ENCODE results near the gene MEX3D.

Gene MEX3D

DNA sequence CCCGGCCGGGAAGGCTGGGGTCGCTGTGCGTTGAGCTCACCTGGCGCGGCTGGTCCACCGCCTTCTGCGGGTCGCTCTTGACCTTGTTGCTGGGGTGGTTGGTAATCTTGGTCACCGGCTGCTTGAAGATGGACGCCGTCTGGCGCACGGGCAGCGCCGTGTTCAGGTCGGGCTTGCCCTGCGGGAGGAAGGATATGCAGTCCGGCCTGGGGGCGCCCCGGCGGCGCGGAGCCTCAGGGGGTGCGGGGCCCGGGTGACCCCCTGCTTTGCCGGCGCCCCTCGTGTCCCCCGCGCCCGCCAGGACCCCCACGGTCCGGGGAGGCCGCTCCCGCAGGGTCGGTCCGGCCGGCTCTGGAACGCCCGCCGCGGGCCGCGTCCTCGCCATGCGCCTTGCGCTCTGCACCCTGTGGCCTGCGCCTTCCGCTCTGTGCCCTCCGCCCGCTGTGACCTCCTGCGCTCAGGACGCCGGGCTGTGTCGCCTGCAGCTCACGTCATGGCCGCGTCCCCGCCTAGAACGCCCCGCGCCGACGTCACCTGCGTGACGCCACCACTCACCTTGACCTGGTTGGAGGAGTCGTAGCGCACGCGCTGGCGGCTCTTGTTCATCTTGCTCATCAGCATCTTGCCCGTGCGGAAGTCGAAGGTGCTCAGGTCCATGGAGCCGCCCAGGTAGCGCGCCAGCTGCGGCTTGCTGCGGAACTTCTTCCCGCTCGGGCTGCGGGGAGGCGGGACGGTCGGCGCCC lies 16.5 kb upstream of the MEX3D start:
- H3K9ac ChIP-seq, result no peak overlapping the region
- H3K27ac ChIP-seq, result no peak overlapping the region
- H3K27me3 ChIP-seq, result no peaks in the 10 kb centered on the region
- peaks cover 9% of the 10 kb centered on the region for H3K4me1 ChIP-seq
- no peaks in the 10 kb centered on the region for H3K9me3 ChIP-seq
- TF ChIP-seq Cebpa-rat (IDR thresholded peaks at IDR 0.05), result no peak
- peaks cover 99% of the 10 kb centered on the region for H3K36me3 ChIP-seq
- peaks cover 96% of the 10 kb centered on the region for H4K20me1 ChIP-seq
- no peak overlapping the region for H3K4me2 ChIP-seq
- no peak overlapping the region for H3K4me3 ChIP-seq

DNA sequence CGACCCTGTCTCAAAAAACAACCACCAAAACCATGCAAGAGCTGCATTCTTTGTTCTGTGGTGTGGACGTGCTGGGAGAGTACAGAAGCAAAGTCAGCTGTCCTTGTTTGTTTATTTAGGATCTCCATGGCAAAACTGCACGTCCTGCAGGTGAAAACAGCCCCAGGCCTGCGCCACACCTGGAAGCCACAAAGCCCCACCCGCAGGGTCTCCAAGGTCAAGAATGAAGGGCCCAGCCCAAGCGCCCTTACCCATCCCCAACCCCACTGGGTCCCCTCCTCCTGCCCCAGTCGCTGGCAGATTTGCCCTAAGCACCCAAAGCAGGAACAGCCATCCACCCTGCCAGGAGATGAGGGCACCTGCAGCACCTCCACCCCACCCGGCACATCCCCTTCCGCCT lies 14.1 kb upstream of the MEX3D start:
- H3K27me3 ChIP-seq, result no peaks in the 10 kb centered on the region
- H3K36me3 ChIP-seq, result peaks cover 100% of the 10 kb centered on the region
- H3K4me3 ChIP-seq, result no peak overlapping the region
- no peak overlapping the region for H3K9ac ChIP-seq
- no peaks in the 10 kb centered on the region for H3K4me1 ChIP-seq
- no peak overlapping the region for H3K4me2 ChIP-seq
- H3K9me3 ChIP-seq, result no peaks in the 10 kb centered on the region
- no peak overlapping the region for H3K27ac ChIP-seq
- TF ChIP-seq Cebpa-rat (IDR thresholded peaks at IDR 0.05), result no peak
- H4K20me1 ChIP-seq, result peaks cover 97% of the 10 kb centered on the region

DNA sequence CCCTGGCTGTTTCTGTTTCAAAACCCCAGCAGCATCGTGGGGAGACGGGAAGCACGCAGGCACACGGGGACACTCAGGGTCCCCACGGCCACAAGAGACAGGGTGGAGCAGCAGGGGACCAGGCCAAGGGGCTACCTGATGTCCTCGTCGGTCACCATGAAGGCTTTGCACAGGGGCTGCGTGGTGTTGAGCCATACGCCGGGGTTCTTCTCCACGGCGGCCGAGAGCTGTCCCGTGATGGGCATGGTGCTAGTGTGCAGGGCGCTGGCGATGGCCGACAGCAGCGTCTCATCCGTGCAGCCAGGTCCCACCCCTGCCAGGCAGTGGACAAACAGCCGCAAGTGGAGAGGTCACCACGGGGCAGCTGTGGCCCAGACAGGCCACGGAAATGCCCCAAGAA lies 12.8 kb upstream of the MEX3D start:
- Histone ChIP-seq H3K9ac (no peak overlapping the region), H4K20me1 (peaks cover 97% of the 10 kb centered on the region), H3K27me3 (no peaks in the 10 kb centered on the region), H3K4me3 (no peak overlapping the region), H3K36me3 (peaks cover 100% of the 10 kb centered on the region), H3K27ac (no peak overlapping the region), H3K4me2 (no peak overlapping the region), H3K9me3 (no peaks in the 10 kb centered on the region), H3K4me1 (no peaks in the 10 kb centered on the region)
- TF ChIP-seq Cebpa-rat (IDR thresholded peaks at IDR 0.05), result no peak

DNA sequence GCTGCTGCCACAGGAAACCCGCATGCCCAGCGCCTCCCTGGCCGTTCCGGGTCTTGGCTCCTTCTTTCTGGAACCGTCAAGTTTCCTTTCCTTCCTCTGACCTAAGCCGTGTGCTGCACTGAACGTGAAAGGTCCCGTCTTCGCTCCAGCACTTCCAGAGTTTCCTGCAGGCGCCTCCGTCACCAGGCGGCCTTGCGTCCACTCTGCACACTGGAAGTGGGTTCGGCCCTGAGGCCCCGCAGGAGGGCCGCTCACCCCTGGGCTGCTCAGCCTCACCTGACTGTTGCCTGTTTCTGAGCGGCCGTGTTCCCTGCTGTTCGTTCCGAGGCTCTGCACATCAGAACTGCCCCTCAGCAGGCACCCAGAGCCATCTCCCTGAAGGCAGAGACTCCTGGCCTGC lies 12.3 kb upstream of the MEX3D start:
- H3K4me2 ChIP-seq, result no peak overlapping the region
- H3K27ac ChIP-seq, result no peak overlapping the region
- TF ChIP-seq Cebpa-rat (IDR thresholded peaks at IDR 0.05), result no peak
- no peak overlapping the region for H3K4me3 ChIP-seq
- peaks cover 97% of the 10 kb centered on the region for H4K20me1 ChIP-seq
- no peaks in the 10 kb centered on the region for H3K4me1 ChIP-seq
- H3K9me3 ChIP-seq, result no peaks in the 10 kb centered on the region
- no peak overlapping the region for H3K9ac ChIP-seq
- H3K36me3 ChIP-seq, result peaks cover 100% of the 10 kb centered on the region
- no peaks in the 10 kb centered on the region for H3K27me3 ChIP-seq

DNA sequence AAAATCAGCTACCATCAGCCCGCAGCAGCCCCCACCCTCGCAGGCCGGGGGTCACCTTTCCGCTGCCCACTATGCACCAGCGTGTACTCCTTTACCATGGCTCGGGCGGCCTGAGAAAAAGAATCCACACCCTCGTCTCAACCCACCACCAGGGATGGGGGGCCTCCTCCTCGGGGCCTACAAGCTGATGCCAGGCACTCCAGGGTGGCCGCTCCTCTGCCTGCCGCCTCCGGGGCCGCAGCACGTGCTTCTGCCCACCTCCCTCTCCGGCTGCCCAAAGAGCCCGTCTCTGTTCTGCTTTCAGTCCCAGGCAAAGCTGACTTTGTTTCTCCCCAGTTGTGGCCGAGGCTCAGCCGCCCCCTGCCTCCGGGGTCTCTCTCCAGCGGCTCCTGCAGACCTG lies 11.1 kb upstream of the MEX3D start:
- H3K27ac ChIP-seq, result no peak overlapping the region
- H3K9me3 ChIP-seq, result no peaks in the 10 kb centered on the region
- H4K20me1 ChIP-seq, result peaks cover 96% of the 10 kb centered on the region
- no peak overlapping the region for H3K4me3 ChIP-seq
- no peaks in the 10 kb centered on the region for H3K27me3 ChIP-seq
- H3K9ac ChIP-seq, result no peak overlapping the region
- no peaks in the 10 kb centered on the region for H3K4me1 ChIP-seq
- peaks cover 99% of the 10 kb centered on the region for H3K36me3 ChIP-seq
- no peak overlapping the region for H3K4me2 ChIP-seq
- TF ChIP-seq Cebpa-rat (IDR thresholded peaks at IDR 0.05), result no peak

DNA sequence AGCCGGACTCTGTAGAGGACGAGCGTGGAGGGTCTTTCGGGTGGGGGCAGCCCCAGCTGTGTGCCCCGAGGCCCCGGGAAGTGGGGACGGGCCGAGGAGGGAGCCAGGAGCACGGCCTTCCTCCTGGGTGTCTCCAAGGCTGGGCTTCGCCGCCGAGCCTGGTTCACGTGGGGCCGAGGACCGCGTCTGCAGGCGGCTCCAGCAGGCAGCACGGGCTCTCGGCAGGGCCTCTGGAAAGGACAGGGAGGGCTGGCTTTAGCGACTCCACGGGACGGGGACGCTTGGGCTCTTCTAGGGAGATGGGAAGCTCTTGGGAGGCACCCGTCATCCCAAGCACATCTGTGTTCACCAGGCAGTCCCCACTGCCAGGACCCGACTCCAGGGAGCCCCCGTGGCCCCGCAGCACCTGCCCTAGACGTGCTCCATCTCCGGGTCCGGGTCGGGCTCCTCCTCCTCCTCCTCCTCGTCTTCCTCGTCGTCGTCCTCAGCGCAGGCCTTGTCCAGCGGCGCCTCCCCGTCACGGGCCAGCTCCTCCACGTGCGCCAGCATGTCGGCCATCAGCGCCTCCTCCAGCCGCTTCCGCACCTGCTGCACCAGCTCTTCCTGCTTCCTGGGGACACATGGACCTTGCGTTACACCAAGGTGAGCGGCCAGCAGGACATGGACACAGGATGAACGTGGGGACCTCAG lies 9.9 kb upstream of the MEX3D start:
- Histone ChIP-seq H3K4me3 (no peak overlapping the region), H4K20me1 (peaks cover 86% of the 10 kb centered on the region), H3K4me2 (no peak overlapping the region), H3K9me3 (no peaks in the 10 kb centered on the region), H3K4me1 (0 out of 2 replicates have a peak, but pooled peaks cover 7% of the 10 kb centered on the region), H3K27me3 (no peaks in the 10 kb centered on the region), H3K9ac (no peak overlapping the region), H3K36me3 (peaks cover 92% of the 10 kb centered on the region), H3K27ac (no peak overlapping the region)
- no peak for TF ChIP-seq Cebpa-rat (IDR thresholded peaks at IDR 0.05)

DNA sequence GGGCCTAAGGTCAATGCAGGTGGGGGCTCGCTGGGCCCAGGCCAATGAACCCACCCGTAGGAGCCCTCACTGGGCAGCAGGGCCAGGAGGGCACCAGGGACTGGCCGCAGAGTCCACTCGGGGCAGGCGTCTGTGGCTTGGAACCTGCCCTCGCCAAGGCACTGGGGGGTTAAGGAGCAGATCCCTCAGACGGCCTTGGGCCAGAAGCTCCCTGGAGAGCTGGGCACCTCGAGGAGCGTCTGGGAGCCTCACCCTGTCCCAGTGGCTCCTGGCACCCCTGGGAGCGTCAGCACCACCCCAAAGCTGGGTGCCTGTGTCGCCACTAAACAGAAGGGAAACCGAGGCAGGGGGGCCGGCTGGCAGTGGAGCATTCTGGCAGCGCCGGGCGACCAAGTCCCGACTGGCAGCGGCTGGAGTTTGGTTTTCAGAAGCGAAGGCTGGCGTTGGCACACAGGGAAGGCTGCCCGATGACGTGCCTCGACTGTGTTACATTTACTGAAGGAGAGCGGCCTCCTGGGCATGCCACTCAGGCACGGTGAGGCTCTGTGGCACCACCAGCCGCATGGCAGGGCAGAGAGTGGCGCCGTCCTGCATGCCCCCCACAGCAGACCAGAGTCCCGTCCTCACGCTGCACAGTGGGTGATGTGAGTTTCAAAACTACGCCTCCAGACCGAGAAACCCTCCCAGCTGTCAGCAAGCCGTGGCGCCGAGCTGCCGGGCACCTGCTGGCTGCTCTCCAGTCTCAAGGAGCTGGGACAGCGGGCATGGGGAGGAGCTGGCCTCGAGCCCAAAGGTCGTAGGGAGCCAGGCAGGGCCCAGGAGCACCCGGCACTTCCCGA lies 9.2 kb upstream of the MEX3D start:
- H3K4me3 ChIP-seq, result no peak overlapping the region
- 0 out of 2 replicates have a peak, but pooled peaks cover 7% of the 10 kb centered on the region for H3K4me1 ChIP-seq
- no peak overlapping the region for H3K9ac ChIP-seq
- H3K36me3 ChIP-seq, result peaks cover 85% of the 10 kb centered on the region
- no peak for TF ChIP-seq Cebpa-rat (IDR thresholded peaks at IDR 0.05)
- no peak overlapping the region for H3K27ac ChIP-seq
- H3K4me2 ChIP-seq, result no peak overlapping the region
- no peaks in the 10 kb centered on the region for H3K9me3 ChIP-seq
- H4K20me1 ChIP-seq, result peaks cover 79% of the 10 kb centered on the region
- no peaks in the 10 kb centered on the region for H3K27me3 ChIP-seq

DNA sequence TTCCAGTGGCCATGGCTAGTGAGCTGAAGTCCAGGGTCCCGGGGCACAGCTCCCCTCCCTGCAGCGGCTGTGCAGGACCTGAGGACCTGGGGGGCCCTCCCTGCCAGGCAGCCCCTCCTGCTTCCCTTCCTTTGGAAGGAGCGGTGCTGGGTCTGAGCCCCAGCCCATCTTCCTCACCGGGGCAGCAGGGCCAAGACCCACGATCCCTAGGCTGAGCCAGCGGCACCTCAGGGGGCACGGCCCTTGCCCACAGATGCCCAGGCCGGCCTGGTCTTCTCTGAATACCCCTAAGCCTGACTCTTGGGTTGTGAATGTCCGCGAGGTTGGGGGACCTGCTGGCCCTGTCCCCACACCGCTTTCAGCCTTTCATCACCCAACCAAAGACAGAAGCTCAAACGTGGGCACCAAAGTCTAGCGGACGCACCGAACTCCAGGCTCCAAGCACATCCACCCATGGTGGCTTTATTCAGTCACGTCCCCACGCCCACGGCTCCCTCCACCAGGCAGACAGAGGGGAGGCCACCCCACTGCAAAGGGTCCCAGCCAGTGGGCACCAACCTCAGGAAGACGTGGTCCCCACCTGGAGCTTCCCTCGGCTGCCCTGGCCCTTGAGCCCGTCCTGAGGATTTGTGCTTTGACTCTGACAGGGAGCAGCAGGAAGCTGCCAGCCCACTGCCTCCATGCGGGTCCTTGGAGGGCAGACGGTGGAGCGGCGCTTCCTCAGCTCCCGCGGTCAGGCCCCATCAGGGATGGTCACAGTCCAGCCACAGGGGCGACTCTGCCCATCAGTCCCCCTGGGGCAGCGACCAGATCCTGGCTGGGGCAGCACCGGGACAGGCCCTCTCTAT lies 8.3 kb upstream of the MEX3D start:
- H3K9ac ChIP-seq, result no peak overlapping the region
- H3K4me3 ChIP-seq, result no peak overlapping the region
- no peaks in the 10 kb centered on the region for H3K27me3 ChIP-seq
- H3K4me2 ChIP-seq, result no peak overlapping the region
- H3K4me1 ChIP-seq, result 0 out of 2 replicates have a peak, but pooled peaks cover 7% of the 10 kb centered on the region
- no peak overlapping the region for H3K27ac ChIP-seq
- no peak for TF ChIP-seq Cebpa-rat (IDR thresholded peaks at IDR 0.05)
- H3K36me3 ChIP-seq, result peaks cover 76% of the 10 kb centered on the region
- H4K20me1 ChIP-seq, result peaks cover 72% of the 10 kb centered on the region
- H3K9me3 ChIP-seq, result no peaks in the 10 kb centered on the region

All from BLaER1 (cell line).